ENCODE results near the gene API5. TPM values are rescaled to one million over a fixed set of nuclear protein-coding genes. Genes with fewer than 3 reads are reported as not detected.

The API5 gene
- total and polyA plus RNA-seq, 10 of the 15 experiments (the other 5 are each of a cell fraction or from before 2014, with no cell fraction given), result 52.0 to 193 (median 106) TPM

- RAD21 ChIA-PET (ENCODE audit: unreplicated experiment), result no interaction called here
- no TSS peak for BruUV-seq (replicated peaks)
- Histone ChIP-seq H4K20me1 (ENCODE audit: control insufficient read depth, insufficient read depth) (no peaks in the 10 kb centered on the region), H3K36me3 (ENCODE audit: control insufficient read depth in 2 of 2, insufficient read depth in 2 of 2, low read length in 1 of 2) (peaks cover 4 to 26% of the 10 kb centered on the region in 2 experiments), H3K27me3 (replicated peaks in 1 of 2; ENCODE audit: control insufficient read depth in 2 of 2, insufficient read depth in 2 of 2, low read length in 1 of 2) (no peaks in the 10 kb centered on the region), H3K4me2 (ENCODE audit: control insufficient read depth, insufficient read depth) (no peak overlapping the region), H3K27ac (ENCODE audit: control insufficient read depth, insufficient read depth) (no peak overlapping the region), H2AFZ (ENCODE audit: control insufficient read depth, low read depth, low read length) (no peak overlapping the region), H3K9me3 (replicated peaks; ENCODE audit: control insufficient read depth, insufficient read depth, low read length) (no peaks in the 10 kb centered on the region), H3K4me3 (no peak overlapping the region), H3K4me1 (ENCODE audit: control insufficient read depth, insufficient read depth, low read length) (no peaks in the 10 kb centered on the region), H3K79me2 (ENCODE audit: control insufficient read depth, insufficient read depth, low read length) (no peaks in the 10 kb centered on the region), H3K9ac (ENCODE audit: control insufficient read depth, insufficient read depth, low read length) (no peak overlapping the region)
- POLR2A ChIA-PET, result no interaction called here
- intact Hi-C loops (cut with micrococcal nuclease; ENCODE audit: unreplicated experiment) (no loop called here), in situ Hi-C loops (cut with MboI) (no loop called here)
- 96% methylated on average over 2 of the region's 2 CpGs for WGBS (ENCODE audit: insufficient coverage, insufficient replicate concordance, low lambda C conversion rate, missing lambda C conversion rate)
- CTCF ChIA-PET, result interaction anchor here (1.3 kb wide), 1 partner anchor 22 kb away, joined by 3 read pairs; no protein-coding TSS in a partner anchor
- SMC1A ChIA-PET (ENCODE audit: uncharacterized antibody, unreplicated experiment), result no interaction called here
- DNase-seq (ENCODE audit: low read depth, low spot score) (no peak), FAIRE-seq (no peak), ATAC-seq (no peak)
- no peak for TF ChIP-seq BRCA1 (IDR thresholded peaks at IDR 0.05; ENCODE audit: low read depth, low read length)
- TF ChIP-seq POLR2AphosphoS5 (IDR thresholded peaks at IDR 0.05; ENCODE audit: low read length), result no peak
- TF ChIP-seq ATF2 (IDR thresholded peaks at IDR 0.05; ENCODE audit: low read length), result no peak
- no peak for TF ChIP-seq RBBP5 (conservative IDR thresholded peaks at IDR 0.05)
- no peak for TF ChIP-seq CUX1 (IDR thresholded peaks at IDR 0.05; ENCODE audit: insufficient replicate concordance, low read depth, low read length)
- TF ChIP-seq STAT3 (IDR thresholded peaks at IDR 0.05; ENCODE audit: low read depth, low read length), result no peak
- TF ChIP-seq SUPT20H (IDR thresholded peaks at IDR 0.05; ENCODE audit: borderline replicate concordance, control insufficient read depth, low read depth, low read length), result no peak
- TF ChIP-seq NFXL1 (IDR thresholded peaks at IDR 0.05; ENCODE audit: borderline replicate concordance), result no peak
- no peak for TF ChIP-seq IKZF1 (conservative IDR thresholded peaks at IDR 0.05)
- TF ChIP-seq WRNIP1 (IDR thresholded peaks at IDR 0.05; ENCODE audit: borderline replicate concordance, low read depth, low read length), result no peak
- TF ChIP-seq, protein P1, sequence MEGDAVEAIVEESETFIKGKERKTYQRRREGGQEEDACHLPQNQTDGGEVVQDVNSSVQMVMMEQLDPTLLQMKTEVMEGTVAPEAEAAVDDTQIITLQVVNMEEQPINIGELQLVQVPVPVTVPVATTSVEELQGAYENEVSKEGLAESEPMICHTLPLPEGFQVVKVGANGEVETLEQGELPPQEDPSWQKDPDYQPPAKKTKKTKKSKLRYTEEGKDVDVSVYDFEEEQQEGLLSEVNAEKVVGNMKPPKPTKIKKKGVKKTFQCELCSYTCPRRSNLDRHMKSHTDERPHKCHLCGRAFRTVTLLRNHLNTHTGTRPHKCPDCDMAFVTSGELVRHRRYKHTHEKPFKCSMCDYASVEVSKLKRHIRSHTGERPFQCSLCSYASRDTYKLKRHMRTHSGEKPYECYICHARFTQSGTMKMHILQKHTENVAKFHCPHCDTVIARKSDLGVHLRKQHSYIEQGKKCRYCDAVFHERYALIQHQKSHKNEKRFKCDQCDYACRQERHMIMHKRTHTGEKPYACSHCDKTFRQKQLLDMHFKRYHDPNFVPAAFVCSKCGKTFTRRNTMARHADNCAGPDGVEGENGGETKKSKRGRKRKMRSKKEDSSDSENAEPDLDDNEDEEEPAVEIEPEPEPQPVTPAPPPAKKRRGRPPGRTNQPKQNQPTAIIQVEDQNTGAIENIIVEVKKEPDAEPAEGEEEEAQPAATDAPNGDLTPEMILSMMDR (IDR thresholded peaks at IDR 0.05 in 2 of 3, conservative IDR thresholded peaks at IDR 0.05 in 1 of 3; ENCODE audit: control insufficient read depth in 2 of 3, extremely low read depth in 1 of 3, insufficient read depth in 1 of 3, low read depth in 3 of 3, low read length in 3 of 3), result no peak
- no peak for TF ChIP-seq RELA (IDR thresholded peaks at IDR 0.05; ENCODE audit: borderline replicate concordance, partially characterized antibody)
These were observed 82.1 kb downstream of the API5 start for GRCh38 chr11:43393765-43394355.
